Stomach (tissue), 9 donors: ENCODE measurements around the gene CDKN1C. TPM values are rescaled to one million over a fixed set of nuclear protein-coding genes. Genes with fewer than 3 reads are reported as not detected.

Experiments
- DNase-seq, 2 donors: peaks; one replicate each; pipeline versions ENCODE4 v3.0.0 to v3.0.0-alpha.2; 2013 to 2019
- H3K27ac ChIP-seq, 5 donors: fragments of 200-600 bp in 4 of 5; sonication (generic) in 4 of 5; one replicate each; pipeline ENCODE4 v1.5.1; 2013 to 2019; ENCODE audit warnings: mild to moderate bottlenecking in 1 of 5, moderate library complexity in 1 of 5
- H3K27me3 ChIP-seq, 3 donors: fragments of 200-600 bp; sonication (generic); one replicate each; pipeline ENCODE4 v1.5.1; 2017 to 2019; ENCODE audit warnings: mixed run types in 1 of 3
- H3K36me3 ChIP-seq, 4 donors: fragments of 200-600 bp; sonication (generic); 1 replicate in 3 of 4; 2 replicates in 1 of 4; pipeline ENCODE4 v1.5.1; 2016 to 2019
- H3K4me1 ChIP-seq, 4 donors: fragments of 200-600 bp; sonication (generic); one replicate each; pipeline ENCODE4 v1.5.1; 2016 to 2019
- H3K4me3 ChIP-seq, 4 donors: fragments of 200-600 bp; sonication (generic) in 3 of 4; one replicate each; pipeline ENCODE4 v1.5.1; 2016 to 2019; ENCODE audit warnings: mild to moderate bottlenecking in 1 of 4
- H3K9me3 ChIP-seq, 4 donors: fragments of 200-600 bp; sonication (generic); one replicate each; pipeline ENCODE4 v1.5.1; 2016 to 2019
- EP300 ChIP-seq: sonication (generic); formaldehyde crosslinking; IDR thresholded peaks from one replicate; pipeline ENCODE4 v1.6.1; 2017; ENCODE audit warnings: antibody characterized with exemption
- POLR2A ChIP-seq, 4 donors: fragments of 450-650 bp; IDR thresholded peaks; one replicate each; pipeline ENCODE4 v1.6.1; 2016; ENCODE audit warnings: antibody characterized with exemption in 4 of 4, control low read depth in 2 of 4, mild to moderate bottlenecking in 1 of 4, moderate library complexity in 1 of 4
- POLR2AphosphoS5 ChIP-seq, 3 donors: sonication (generic); formaldehyde crosslinking; IDR thresholded peaks; one replicate each; pipeline ENCODE4 v1.6.1; 2016; ENCODE audit warnings: antibody characterized with exemption in 3 of 3
- WGBS, 5 donors: extraction: QIAGEN DNeasy Blood & Tissue Kit in 3 of 5; methylation state at CpG; one replicate each; pipeline versions ENCODE4 v1.1.5 to v1.1.7; 2013 to 2018; 5-methylcytosine and 5-hydroxymethylcytosine counted together
- intact Hi-C: fragments of 100-400 bp; cut with DNase I; formaldehyde crosslinking; loops from one replicate; pipeline ENCODE4 v1.15.1; 2023; ENCODE audit warnings: low total_unique reads
- polyA plus RNA-seq, 3 donors: library from polyadenylated mRNA; stranded (reverse); fragments of 200-250 nt; gene quantifications; one replicate each; pipeline ENCODE4 v1.2.3, GENCODE V29; 2013
- total RNA-seq, 5 donors: library from RNA; depleted of rRNA; stranded (reverse); fragments of >200 nt; gene quantifications; one replicate each; pipeline versions ENCODE4 v1.1.0 to v1.2.3, GENCODE V29; 2014 to 2016
- TF ChIP-seq, protein P1 (sequence below), 7 experiments: fragments of 450-650 bp in 4 of 7; fragments of 200-600 bp in 3 of 7; sonication (generic) in 3 of 7; IDR thresholded peaks; one replicate each; pipeline ENCODE4 v1.5.1; 2016 to 2019; ENCODE audit warnings: antibody characterized with exemption in 7 of 7, control low read depth in 2 of 7, mild to moderate bottlenecking in 1 of 7
- donor health status: healthy with polysubstance abuse.
- donor health status: Bipolar disorder and iron deficiency.
- donor health status: healthy.

CDKN1C gene
- total and polyA plus RNA-seq, 8 donors: 10.5 to 99.1 (median 42.3) TPM

DNA sequence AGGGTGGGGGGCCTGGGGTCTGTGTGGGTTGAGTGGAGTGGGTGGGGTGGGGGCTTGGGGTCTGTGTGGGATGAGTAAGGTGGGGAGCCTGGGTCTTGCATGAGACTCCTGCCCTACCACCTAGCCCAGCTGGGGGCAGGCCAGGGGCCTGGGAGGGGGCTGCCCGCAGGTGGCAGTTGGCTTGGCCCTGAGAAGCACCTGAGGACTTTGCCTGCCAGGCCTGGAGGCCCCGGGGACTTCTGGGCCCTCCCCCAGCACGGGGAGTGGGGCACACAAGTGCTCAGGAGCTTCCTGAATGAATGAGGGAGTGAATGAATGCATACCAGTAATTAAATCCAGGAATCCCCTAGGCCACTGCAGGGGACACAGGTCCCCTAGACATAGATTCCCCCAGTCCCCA, 37.1 kb upstream of the CDKN1C start:
- Histone ChIP-seq H3K9me3 (no peaks in the 10 kb centered on the region), H3K4me1 (peaks cover 0 to 23% (median 14%) of the 10 kb centered on the region in 4 donors), H3K4me3 (no peak overlapping the region), H3K36me3 (no peaks in the 10 kb centered on the region), H3K27ac (no peak overlapping the region), H3K27me3 (peaks cover 0 to 15% (median 0%) of the 10 kb centered on the region in 3 donors)
- intact Hi-C loops: no loop called here
- TF ChIP-seq POLR2A (IDR thresholded peaks at IDR 0.05) (no peak), POLR2AphosphoS5 (IDR thresholded peaks at IDR 0.05) (no peak), EP300 (no peak)
- TF ChIP-seq, protein P1, sequence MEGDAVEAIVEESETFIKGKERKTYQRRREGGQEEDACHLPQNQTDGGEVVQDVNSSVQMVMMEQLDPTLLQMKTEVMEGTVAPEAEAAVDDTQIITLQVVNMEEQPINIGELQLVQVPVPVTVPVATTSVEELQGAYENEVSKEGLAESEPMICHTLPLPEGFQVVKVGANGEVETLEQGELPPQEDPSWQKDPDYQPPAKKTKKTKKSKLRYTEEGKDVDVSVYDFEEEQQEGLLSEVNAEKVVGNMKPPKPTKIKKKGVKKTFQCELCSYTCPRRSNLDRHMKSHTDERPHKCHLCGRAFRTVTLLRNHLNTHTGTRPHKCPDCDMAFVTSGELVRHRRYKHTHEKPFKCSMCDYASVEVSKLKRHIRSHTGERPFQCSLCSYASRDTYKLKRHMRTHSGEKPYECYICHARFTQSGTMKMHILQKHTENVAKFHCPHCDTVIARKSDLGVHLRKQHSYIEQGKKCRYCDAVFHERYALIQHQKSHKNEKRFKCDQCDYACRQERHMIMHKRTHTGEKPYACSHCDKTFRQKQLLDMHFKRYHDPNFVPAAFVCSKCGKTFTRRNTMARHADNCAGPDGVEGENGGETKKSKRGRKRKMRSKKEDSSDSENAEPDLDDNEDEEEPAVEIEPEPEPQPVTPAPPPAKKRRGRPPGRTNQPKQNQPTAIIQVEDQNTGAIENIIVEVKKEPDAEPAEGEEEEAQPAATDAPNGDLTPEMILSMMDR (IDR thresholded peaks at IDR 0.05): no peak
- 65 to 88% (median 78%) methylated on average over 2 to 3 of the region's 3 CpGs for WGBS, 5 donors
- DNase-seq: no peak

DNA sequence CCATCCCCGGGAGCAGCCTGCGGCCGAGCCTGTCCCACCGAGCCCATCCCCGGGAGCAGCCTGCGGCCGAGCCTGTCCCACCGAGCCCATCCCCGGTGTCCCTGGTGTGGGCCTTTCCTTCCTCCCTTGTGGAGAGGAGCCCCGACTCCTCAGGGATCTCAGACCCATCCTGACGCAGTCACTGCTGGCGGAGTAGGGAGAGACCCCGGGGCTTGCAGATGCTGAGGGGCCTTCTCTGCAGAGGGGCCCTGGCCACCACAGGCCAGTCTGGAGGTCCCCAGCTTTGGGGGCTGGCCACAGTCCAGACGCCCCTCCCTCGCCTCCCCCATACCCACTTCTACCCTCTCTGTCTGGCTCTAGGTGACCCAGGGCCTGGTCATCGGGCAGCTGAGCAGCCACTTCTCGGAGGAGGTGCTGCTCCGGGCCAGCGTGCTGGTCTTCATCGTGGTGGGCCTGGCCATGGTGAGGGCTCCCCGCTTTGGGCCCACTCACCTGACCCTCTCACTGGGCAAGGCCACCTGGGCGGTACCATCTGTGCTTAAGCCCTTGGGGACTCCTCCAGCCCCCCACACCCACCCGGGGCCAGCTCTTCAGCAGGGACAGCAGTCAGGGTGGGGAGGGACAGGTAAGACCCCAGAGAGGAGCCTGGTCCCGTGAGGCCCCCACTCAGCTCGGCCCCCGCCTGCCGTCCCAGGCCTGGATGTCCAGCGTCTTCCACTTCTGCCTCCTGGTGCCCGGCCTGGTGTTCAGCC, 36.3 kb upstream of the CDKN1C start:
- peaks cover 0 to 7% (median 0%) of the 10 kb centered on the region in 3 donors for H3K27me3 ChIP-seq
- WGBS, 5 donors: 84 to 95% (median 90%) methylated on average over 9 to 26 of the region's 29 CpGs
- no peaks in the 10 kb centered on the region for H3K36me3 ChIP-seq
- H3K4me1 ChIP-seq: peaks cover 0 to 16% (median 8%) of the 10 kb centered on the region in 4 donors
- no peak overlapping the region for H3K4me3 ChIP-seq
- H3K27ac ChIP-seq: no peak overlapping the region
- intact Hi-C loops: no loop called here
- H3K9me3 ChIP-seq: no peaks in the 10 kb centered on the region
- no peak for DNase-seq
- TF ChIP-seq POLR2A (IDR thresholded peaks at IDR 0.05) (no peak), POLR2AphosphoS5 (IDR thresholded peaks at IDR 0.05) (no peak)
- TF ChIP-seq, protein P1 (IDR thresholded peaks at IDR 0.05): no peak

DNA sequence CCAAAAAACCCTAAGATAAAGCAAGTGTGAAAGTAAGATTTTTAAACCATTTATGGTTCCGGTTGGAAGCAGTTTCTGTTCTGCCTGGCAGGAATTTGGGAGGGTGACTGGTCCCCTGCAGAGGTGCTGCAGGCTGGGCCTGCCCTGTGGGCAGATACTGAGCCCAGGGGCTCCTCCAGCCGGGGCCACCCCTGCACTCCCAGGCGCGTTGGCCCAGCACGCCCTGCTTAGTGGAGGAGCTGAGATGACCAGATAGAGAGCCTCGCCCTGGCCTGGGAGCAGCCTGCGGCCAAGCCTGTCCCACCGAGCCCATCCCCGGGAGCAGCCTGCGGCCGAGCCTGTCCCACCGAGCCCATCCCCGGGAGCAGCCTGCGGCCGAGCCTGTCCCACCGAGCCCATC, 35.7 kb upstream of the CDKN1C start:
- Histone ChIP-seq H3K4me1 (peaks cover 0 to 16% (median 8%) of the 10 kb centered on the region in 4 donors), H3K4me3 (no peak overlapping the region), H3K27ac (no peak overlapping the region), H3K27me3 (peaks cover 0 to under 1% (median 0%) of the 10 kb centered on the region in 3 donors), H3K36me3 (no peaks in the 10 kb centered on the region), H3K9me3 (no peaks in the 10 kb centered on the region)
- DNase-seq: no peak
- TF ChIP-seq EP300 (no peak), POLR2AphosphoS5 (IDR thresholded peaks at IDR 0.05) (no peak), POLR2A (IDR thresholded peaks at IDR 0.05) (no peak)
- TF ChIP-seq, protein P1 (IDR thresholded peaks at IDR 0.05): no peak
- intact Hi-C loops: no loop called here
- 82 to 94% (median 88%) methylated on average over 4 to 12 of the region's 16 CpGs for whole genome bisulfite sequencing, 5 donors

DNA sequence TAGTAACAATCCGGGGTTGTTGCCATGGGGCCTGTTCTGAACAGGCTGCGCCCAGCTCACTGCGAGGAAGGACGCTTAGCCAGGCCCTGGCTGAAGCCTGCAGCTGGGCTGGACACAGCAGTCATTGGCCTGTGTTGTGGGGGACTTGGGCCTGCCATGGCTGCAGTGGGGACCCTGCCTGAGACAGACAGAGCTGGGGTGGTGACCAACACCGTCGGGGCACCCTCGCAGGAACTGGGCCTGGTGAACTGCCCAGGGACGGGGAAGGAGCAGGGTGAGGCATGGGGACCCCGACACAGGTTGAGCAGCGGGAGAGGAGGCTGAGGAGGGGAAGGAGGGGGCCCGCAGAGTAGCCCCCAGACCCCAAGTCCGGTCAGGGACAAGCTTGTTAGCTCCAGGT, 34.8 kb upstream of the CDKN1C start:
- H3K4me1 ChIP-seq: peaks cover 0 to 14% (median 8%) of the 10 kb centered on the region in 4 donors
- TF ChIP-seq EP300 (no peak), POLR2AphosphoS5 (IDR thresholded peaks at IDR 0.05) (no peak), POLR2A (IDR thresholded peaks at IDR 0.05) (no peak)
- TF ChIP-seq, protein P1 (IDR thresholded peaks at IDR 0.05): no peak
- H3K27ac ChIP-seq: no peak overlapping the region
- DNase-seq: no peak
- 91 to 95% (median 94%) methylated on average over 9 to 12 of the region's 12 CpGs for WGBS, 5 donors
- intact Hi-C loops: no loop called here
- no peaks in the 10 kb centered on the region for H3K9me3 ChIP-seq
- no peaks in the 10 kb centered on the region for H3K36me3 ChIP-seq
- no peak overlapping the region for H3K4me3 ChIP-seq
- H3K27me3 ChIP-seq: no peaks in the 10 kb centered on the region
